ENCODE results near the gene SORBS1.

The SORBS1 gene

DNA sequence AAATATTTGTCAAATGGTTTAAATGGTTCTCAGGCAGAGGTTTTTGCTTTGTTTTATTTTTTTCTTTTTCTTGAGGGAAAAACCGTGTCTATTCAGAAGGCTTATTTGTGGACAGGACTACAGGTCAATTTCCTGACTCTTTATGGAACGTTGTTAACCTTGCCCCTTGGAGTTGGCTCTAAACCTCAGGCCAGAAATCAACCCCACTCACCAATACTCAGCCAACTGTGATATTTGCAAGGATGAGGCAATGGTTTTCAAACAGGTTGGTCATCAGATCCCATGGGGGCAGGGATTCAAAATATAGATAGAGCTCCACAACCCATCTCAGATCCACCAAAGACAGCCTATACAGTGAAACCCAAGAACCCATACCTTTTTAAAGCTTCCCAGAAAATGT is 280.5 kb downstream of the SORBS1 start:
- DNase-seq, result no peak

DNA sequence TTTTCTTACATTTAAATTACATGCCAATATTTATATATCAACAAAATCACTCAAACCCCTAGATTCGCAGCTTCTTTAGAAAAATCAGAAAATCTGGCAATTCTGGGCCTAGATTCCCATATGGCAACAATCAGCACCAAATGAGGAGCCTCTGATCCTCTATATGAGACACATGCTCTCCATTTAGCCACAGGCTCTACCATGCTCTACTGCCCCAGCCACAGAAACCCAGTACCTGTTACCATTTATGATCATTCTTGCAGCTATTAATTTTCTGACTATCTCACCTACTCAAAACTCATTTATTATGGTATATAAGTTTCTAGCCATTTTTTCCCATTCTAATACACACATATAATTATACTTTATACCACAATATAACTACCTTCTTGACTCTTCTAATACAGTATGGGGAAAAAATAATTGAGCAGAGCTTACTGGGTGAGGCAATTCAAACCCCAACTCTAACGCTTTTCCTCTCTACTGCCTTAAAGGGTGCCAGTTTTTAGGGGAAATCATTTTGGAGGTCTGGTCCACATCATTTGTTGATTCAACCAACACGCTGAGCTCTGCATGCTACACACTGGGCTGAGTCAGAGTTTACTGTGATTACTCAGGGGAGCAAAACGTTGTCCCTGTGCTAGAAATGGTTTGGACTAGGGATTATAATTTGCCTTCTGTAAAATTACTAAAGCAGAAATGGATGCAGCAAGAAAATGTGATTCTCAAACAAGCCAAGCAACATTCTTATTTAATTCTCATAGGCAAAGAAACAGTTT is 281.9 kb downstream of the SORBS1 start:
- DNase-seq, result no peak

- DNase-seq, result no peak
Observed at GRCh38 chr10:95278061-95278988, 282.8 kb downstream of the SORBS1 start.

DNA sequence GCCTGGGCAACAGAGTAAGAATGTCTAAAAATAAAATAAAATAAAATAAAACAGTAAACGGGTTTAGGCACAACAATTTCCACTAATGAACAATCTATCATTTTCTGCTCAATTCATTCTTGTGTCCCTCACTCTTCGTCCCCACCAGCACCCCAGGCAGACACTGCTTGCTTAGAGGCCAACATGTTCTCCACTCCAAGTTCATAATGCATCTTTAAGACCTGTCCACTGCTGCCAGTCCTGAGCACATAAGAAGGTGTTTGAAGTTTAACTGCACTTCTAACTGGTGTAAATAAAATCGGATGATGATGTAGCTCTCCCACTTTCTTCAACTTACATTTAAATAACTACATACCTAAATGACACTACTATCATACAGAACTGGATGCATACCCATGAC is 283.6 kb downstream of the SORBS1 start:
- DNase-seq, result no peak

DNA sequence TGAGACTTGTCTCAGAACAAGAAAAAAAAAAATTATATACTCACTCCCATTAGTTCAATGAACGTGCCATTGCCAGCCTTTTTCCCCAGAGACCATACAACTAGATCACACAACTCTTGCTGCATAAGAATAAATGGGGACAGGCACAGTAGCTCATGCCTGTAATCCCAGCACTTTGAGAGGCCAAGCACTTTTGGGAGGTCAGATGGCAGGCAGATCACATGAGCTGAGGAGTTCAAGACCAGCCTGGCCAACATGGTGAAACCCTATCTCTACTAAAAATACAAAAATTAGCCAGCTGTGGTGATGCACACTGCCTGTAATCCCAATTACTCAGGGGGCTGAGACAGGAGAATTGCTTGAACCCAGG is 284.0 kb downstream of the SORBS1 start:
- DNase-seq, result no peak

DNA sequence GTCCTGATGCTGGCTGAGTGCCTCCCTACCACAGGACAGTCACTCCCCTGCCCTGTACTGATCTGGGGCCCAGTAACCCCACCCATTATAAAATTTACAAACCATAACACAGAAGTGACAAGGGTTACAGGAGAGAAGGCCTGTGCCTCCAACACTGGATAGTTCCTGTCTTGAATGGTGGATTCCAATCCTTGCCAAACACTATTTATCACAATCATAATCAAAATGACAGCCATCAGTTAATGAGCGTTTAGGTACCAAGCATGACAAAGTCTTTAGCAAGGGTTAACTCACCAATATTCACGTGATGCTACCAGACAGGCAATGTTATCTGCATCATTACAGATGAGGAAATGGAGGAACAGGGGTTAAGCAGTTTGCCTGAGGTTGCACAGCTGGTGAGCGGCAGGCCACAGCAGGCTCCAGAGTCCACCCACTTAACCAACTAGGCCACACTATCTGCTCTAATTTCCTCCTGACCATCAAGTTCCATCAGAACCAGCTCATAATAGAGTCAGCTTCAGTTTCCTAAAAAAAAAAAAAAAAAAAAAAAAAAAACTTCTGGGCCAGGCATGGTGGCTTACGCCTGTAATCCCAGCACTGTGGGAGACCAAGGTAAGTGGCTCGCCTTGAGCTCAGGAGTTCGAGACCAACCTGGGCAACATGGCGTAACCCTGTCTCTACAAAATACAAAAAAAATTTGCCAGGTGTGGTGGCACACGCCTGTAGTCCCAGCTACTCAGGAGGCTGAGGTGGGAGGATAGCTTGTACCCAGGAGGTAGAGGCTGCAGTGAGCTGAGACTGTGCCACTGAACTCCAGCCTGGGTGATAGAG is 284.6 kb downstream of the SORBS1 start:
- no peak for DNase-seq

DNA sequence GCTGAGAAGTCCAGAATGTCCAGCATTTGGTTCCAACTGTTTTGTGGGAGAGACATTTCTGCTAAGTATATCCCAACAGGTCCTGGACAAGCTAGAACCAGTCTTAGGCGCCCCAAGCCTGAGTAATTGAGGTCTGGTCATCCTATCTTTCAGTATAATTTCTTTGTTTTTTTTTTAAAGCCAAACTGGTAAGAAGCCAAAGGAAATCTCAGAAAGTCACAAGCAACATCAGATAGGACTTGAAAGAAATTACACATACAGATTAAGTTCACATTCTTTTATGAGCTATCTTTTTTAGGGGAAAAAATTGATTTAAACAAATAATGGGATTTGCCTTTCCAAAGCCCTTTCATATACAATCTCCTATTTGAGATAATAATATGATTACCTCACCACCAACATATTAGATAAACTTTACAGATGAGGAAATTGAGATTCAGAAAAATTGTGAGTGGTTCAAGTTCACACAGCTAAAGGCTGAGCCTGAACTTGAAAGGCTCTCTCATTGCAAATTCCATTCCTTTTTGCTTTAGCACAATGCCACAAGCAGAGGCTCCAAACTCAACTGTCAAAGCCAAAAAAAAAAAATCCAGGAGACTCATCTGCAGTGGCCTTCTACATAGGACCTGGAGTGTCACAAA is 285.3 kb downstream of the SORBS1 start:
- DNase-seq, result no peak

- no peak for DNase-seq
Observed at GRCh38 chr10:95273393-95274312, 287.5 kb downstream of the SORBS1 start.

DNA sequence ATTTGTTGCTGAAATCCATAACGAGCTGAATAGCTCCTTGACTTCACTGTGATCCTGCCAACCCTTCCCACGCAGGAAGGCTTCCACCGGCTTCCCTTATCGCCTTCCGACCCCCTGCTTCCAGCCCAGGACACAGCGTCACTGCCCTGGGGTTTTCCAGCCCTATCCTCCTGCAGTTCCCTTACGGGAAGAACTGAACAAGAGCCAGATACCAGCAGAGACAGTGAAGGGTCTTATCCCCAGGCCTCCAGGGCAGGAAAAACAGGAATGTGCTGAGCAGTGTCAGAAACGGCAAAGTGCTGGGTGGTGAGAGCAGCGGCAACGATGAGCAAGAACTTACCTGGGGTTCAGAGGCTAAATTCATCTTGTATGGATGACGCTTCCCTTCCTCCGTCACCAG is 292.7 kb downstream of the SORBS1 start:
- DNase-seq, result no peak

- no peak for DNase-seq
Observed at GRCh38 chr10:95267251-95267650, 293.9 kb downstream of the SORBS1 start.

DNA sequence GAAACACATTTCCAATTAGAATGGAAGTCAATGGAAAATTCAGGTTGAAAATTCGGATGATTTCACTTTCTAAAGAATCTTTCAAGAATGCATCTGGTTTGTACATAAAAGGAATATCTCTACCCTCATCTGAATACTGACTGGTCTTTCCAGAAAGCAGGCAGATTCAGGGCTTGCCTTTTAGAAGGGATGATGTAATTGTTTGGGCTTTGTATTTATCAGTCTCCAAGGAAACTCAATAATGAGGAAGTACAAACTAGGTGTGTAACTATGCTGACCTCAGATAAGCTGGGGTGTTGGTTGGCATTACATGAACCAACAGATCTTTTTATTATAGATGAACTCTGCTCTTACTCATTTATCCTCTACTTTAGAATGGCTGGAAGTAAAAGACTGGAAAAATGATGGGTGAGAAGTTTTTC is 294.5 kb downstream of the SORBS1 start:
- DNase-seq, result no peak

DNA sequence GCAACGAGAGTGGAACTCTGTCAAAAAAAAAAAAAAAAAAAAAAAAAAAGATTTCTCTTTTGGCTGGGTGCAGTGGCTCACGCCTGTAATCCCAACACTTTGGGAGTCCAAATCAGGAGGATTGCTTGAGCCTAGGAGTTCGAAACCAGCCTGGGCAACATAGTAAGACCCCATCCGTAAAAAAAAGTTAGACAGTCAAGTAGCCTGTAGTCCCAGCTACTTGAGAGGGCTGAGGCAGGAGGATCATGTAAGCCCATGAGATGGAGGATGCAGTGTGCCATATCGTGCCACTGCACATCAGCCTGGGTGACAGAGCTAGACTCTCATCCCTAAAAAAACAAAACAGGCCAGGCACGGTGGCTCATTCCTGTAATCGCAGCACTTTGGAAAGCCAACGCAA is 295.6 kb downstream of the SORBS1 start:
- DNase-seq, result no peak

DNA sequence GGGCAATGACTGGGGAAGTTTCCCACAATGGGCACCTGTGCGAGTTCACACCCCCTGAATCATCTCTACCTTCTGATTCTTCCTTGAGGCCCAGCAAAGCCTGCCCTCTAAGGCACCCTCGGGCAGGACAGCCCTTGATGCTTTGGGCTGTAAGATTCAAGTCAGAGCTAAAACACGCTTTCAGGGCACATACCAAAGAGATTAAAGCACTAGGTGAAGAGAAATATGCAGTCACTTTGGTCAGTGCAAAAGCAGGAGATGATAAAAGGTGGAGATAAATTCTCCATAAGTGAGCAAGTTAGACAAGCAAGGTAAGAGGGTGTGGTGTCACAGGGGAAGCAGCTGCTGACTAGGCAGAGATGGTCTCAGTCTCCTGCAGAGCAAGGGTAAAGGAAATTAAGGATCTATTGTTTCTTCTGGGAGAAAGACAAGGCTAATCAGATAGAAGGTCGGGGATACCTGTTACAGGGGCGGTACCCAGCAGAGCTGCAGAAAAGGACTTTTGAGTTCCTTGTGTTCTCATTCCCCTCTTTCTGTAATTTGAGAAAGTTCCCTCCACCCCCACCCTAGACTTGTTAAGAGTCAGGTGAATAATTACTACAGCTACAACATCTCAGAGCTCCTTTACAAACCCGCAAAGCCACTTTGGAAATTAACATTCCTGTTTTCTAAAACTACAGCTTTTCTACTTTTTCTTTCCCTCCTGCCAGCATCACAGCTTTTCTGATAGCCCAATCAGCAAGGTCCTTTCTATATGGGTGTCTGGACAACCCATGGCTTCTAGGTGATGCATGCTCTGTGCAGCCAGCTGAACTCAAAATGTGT is 296.7 kb downstream of the SORBS1 start:
- no peak for DNase-seq

GRCh38 chr10:95263864-95264226 is 297.3 kb downstream of the SORBS1 start:
- DNase-seq, result no peak

GRCh38 chr10:95262763-95263518 is 298.2 kb downstream of the SORBS1 start:
- DNase-seq, result no peak

GRCh38 chr10:95261926-95262325 is 299.2 kb downstream of the SORBS1 start:
- no peak for DNase-seq
